Thymus (tissue), 11 donors: ENCODE data around the gene ENTPD6. TPM values are rescaled to one million over a fixed set of nuclear protein-coding genes. Genes with fewer than 3 reads are reported as not detected.
A peak's percentile ranks its signal among the peaks of the same experiment; 100 is the strongest.
"Not testable (repeated sequence)": the region's sequence is repeated elsewhere in the genome, so short reads cannot be mapped to it uniquely, and the experiment has no call there.

Source experiments
- DNase-seq, 9 donors: peaks; one replicate each; pipeline ENCODE4 v3.0.0-alpha.2; 2013; ENCODE audit warnings: low spot score in 9 of 9, low read depth in 6 of 9, missing footprints in 1 of 9
- H3K27ac ChIP-seq, 2 donors: one replicate each; pipeline ENCODE4 v1.5.1; 2013; ENCODE audit warnings: control low read depth in 1 of 2, low read depth in 1 of 2, low read length in 1 of 2, mild to moderate bottlenecking in 1 of 2, moderate library complexity in 1 of 2
- H3K27me3 ChIP-seq, 2 donors: one replicate each; pipeline ENCODE4 v1.5.1; 2013; ENCODE audit warnings: low read length in 1 of 2; ENCODE audit not compliant: control insufficient read depth in 2 of 2, insufficient read depth in 1 of 2
- H3K36me3 ChIP-seq, 2 donors: one replicate each; pipeline ENCODE4 v1.5.1; 2013; ENCODE audit warnings: low read length in 1 of 2, mild to moderate bottlenecking in 1 of 2, moderate library complexity in 1 of 2; ENCODE audit not compliant: control insufficient read depth in 2 of 2, insufficient read depth in 2 of 2
- H3K4me1 ChIP-seq, 2 donors: one replicate each; pipeline ENCODE4 v1.5.1; 2013; ENCODE audit warnings: low read length in 2 of 2; ENCODE audit not compliant: control insufficient read depth in 2 of 2, insufficient read depth in 2 of 2
- H3K4me3 ChIP-seq, 2 donors: one replicate each; pipeline ENCODE4 v1.5.1; 2013; ENCODE audit warnings: low read length in 2 of 2, control low read depth in 1 of 2, mild to moderate bottlenecking in 1 of 2
- H3K9me3 ChIP-seq, 2 donors: one replicate each; pipeline ENCODE4 v1.5.1; 2013; ENCODE audit warnings: low read length in 1 of 2, mild to moderate bottlenecking in 1 of 2; ENCODE audit not compliant: control insufficient read depth in 2 of 2, insufficient read depth in 1 of 2
- WGBS: extraction: QIAGEN DNeasy Blood & Tissue Kit; methylation state at CpG from one replicate; pipeline ENCODE4 v1.1.7; 2013; 5-methylcytosine and 5-hydroxymethylcytosine counted together
- polyA plus RNA-seq: library from polyadenylated mRNA; stranded (reverse); fragments of 200-250 nt; gene quantifications from one replicate; pipeline ENCODE4 v1.2.3, GENCODE V29; 2013
- total RNA-seq: library from RNA; stranded (reverse); fragments of 120-200 nt; gene quantifications from one replicate; pipeline ENCODE4 v1.2.4, GENCODE V29; 2013
- donor health status: healthy.

ENTPD6 gene
- total and polyA plus RNA-seq, 2 donors, result 29.2 to 71.0 TPM

DNA sequence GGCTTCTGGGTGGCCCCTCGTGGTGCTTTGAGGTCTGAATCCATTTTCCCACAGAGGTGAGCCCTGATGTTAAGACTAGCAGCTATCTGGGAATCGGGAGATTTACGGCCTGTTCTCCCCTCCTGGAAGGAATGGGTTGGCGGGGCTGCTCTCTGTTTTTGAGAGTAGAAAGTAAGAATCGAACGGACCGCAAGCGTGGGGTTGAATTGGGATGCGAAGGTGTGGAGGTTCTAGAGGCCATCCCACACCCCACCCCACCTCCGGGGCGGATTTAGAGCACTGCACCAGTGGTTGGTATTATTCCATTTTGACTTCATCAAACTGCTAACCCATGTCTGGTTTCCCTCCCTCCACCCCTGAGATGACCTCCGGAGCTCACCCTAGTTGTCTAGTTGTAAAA lies 63.8 kb downstream of the ENTPD6 start:
- Histone ChIP-seq H3K4me3 (no peak overlapping the region), H3K9me3 (peaks cover 0 to 3% of the 10 kb centered on the region in 2 donors), H3K27ac (peak overlapping the region in 1 of 2 donors; percentile 13), H3K4me1 (peaks cover 5 to 28% of the 10 kb centered on the region in 2 donors), H3K27me3 (no peaks in the 10 kb centered on the region), H3K36me3 (peaks cover 3 to 4% of the 10 kb centered on the region in 2 donors)
- no peak for DNase-seq
- WGBS, result 92% methylated on average over 12 of the region's 12 CpGs

- H3K36me3 ChIP-seq, result peaks cover 3 to 4% of the 10 kb centered on the region in 2 donors
- peaks cover 5 to 28% of the 10 kb centered on the region in 2 donors for H3K4me1 ChIP-seq
- 65% methylated on average over 9 of the region's 9 CpGs for WGBS
- H3K9me3 ChIP-seq, result peaks cover 0 to 3% of the 10 kb centered on the region in 2 donors
- H3K27me3 ChIP-seq, result no peaks in the 10 kb centered on the region
- H3K4me3 ChIP-seq, result no peak overlapping the region
- DNase-seq, result peak in 8 of 9 donors; percentile 30 to 83 (median 58)
- H3K27ac ChIP-seq, result peak overlapping the region; percentile 13 to 32
Observed at GRCh38 chr20:25259788-25260254, 64.3 kb downstream of the ENTPD6 start.

DNA sequence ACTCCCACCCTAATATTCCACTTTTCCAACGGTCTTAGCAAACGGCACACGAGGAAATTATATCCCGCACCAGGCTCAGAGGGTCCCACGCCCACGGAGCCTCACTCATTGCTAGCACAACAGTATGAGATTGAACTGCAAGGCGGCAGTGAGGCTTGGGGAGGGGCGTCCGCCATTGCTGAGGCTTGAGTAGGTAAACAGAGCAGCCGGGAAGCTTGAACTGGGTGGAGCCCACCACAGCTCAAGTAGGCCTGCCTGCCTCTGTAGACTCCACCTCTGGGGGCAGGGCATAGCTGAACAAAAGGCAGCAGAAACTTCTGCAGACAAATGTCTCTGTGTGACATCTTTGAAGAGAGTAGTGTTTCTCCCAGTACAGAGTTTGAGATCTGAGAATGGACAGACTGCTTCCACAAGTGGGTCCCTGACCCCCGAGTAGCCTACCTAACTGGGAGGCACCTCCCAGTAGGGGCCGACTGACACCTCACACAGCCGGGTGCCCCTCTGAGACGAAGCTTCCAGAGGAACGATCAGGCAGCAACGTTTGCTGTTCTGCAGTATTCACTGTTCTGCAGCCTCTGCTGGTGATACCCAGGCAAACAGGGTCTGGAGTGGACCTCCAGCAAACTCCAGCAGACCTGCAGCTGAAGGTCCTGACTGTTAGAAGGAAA lies 65.4 kb downstream of the ENTPD6 start:
- Histone ChIP-seq H3K4me1 (peaks cover 5 to 28% of the 10 kb centered on the region in 2 donors), H3K27ac (peak overlapping the region; percentile 40 to 70)
- WGBS, result 95% methylated on average over 16 of the region's 16 CpGs
- H3K9me3 ChIP-seq, H3K27me3 ChIP-seq, H3K36me3 ChIP-seq, H3K4me3 ChIP-seq, DNase-seq: not testable (repeated sequence)

DNA sequence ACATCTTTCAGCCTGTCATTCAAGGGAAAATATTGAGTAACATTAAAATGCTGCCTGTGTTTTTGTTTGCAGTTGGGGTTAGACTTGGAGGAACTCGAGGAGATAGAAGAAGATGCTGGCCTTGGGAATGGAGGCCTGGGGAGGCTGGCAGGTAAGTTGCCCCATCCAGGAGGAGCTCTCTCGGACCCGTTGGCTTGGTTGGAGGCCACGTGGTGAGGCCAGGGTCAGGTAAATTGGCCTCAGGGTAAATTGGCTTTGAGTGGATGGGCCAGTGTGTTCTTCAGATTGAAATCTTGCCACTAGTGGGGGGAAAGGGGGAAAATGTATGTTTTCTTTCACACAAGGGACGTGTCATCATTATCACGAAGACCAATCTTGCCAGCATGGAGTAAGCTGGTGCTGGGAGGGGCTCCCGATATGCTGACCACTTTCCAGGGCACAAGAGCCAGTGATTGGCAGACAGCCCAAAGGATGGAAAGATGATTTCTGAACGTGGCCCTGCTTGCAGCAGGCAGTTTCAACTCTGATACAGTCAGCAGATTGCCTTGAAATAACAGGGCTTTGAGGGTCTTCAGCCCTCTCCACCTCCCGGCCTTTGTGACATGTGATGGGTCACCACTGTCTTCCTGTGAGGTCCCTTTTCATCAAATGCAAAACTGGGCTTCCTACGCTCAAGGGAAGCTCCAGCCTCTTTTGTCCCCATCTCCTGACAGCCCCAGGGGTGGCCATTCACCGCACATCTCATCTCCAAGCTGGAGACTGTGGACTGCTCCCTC lies 73.7 kb downstream of the ENTPD6 start:
- Histone ChIP-seq H3K27ac (no peak overlapping the region), H3K4me3 (no peak overlapping the region), H3K36me3 (peaks cover 16 to 24% of the 10 kb centered on the region in 2 donors), H3K27me3 (no peaks in the 10 kb centered on the region), H3K9me3 (no peaks in the 10 kb centered on the region), H3K4me1 (no peaks in the 10 kb centered on the region)
- 96% methylated on average over 11 of the region's 11 CpGs for WGBS
- no peak for DNase-seq

- no peak overlapping the region for H3K27ac ChIP-seq
- peaks cover 16 to 29% of the 10 kb centered on the region in 2 donors for H3K36me3 ChIP-seq
- H3K4me3 ChIP-seq, result no peak overlapping the region
- no peaks in the 10 kb centered on the region for H3K9me3 ChIP-seq
- 97% methylated on average over 6 of the region's 6 CpGs for WGBS
- no peak for DNase-seq
- no peaks in the 10 kb centered on the region for H3K4me1 ChIP-seq
- no peaks in the 10 kb centered on the region for H3K27me3 ChIP-seq
Observed at GRCh38 chr20:25269833-25270170, 74.3 kb downstream of the ENTPD6 start.

DNA sequence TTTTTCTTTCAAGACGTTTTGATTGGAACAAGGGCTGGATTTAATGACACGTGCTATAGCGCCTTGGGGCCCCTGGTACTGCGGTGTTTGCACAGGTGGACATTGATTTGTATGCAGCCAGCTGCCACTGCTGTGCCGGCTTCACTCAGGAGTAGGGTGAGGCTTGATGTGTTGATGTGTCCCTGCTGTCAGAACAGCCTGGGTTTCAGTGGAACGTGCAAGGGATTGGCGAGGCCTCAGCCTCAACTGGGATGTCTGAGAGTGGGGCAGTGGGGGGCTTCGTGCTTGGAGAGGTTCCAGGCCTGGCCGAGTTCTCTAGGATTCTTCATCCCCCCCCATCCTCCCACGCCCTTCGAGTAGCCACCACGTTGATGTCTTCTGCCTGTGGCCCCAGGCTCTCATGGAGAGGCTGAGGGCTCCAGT lies 75.3 kb downstream of the ENTPD6 start:
- H3K36me3 ChIP-seq, result peaks cover 16 to 33% of the 10 kb centered on the region in 2 donors
- no peak overlapping the region for H3K4me3 ChIP-seq
- no peaks in the 10 kb centered on the region for H3K4me1 ChIP-seq
- no peak overlapping the region for H3K27ac ChIP-seq
- H3K9me3 ChIP-seq, result no peaks in the 10 kb centered on the region
- DNase-seq, result no peak
- H3K27me3 ChIP-seq, result no peaks in the 10 kb centered on the region
- WGBS, result 96% methylated on average over 12 of the region's 12 CpGs

GRCh38 chr20:25271486-25272222 lies 76.1 kb downstream of the ENTPD6 start:
- no peaks in the 10 kb centered on the region for H3K27me3 ChIP-seq
- no peak for DNase-seq
- H3K36me3 ChIP-seq, result peaks cover 16 to 37% of the 10 kb centered on the region in 2 donors
- H3K4me3 ChIP-seq, result no peak overlapping the region
- H3K4me1 ChIP-seq, result no peaks in the 10 kb centered on the region
- H3K27ac ChIP-seq, result no peak overlapping the region
- 98% methylated on average over 13 of the region's 13 CpGs for WGBS
- H3K9me3 ChIP-seq, result no peaks in the 10 kb centered on the region

DNA sequence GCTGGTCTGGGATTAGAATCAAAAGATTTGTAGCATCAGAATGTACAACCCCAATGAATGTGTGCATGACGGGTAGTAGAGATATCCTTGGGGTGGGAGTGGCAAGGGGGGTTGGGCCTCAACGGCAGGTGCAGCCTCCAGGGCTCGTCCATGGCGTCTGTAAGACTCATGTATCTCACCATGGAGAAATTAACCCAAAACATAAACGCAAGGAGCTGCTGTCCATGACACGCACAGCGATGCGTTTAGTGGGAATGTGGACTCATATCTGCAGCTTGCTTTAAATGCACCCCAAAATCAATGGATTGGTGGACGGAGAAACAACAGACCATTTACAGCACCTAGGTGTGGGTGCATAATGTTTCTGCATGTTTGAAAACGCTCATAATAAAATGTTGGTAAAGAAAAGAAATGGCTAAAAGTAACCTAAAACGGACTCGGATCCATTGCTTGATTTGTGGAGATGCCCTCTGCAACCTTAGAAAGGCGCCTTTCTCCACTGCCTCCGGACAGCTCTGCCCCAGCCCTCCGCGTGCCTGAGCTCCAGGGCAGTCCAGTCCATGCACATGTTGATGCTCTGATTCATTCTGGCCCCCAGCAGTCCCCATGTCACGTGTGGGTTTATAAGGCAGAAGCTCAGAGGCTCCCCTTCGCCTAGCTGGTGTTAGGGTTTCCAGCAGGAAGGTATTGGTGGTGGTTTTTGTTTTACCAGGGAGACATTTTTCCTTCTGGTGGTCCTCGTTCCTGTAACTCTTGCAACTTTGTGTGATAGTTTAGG lies 76.9 kb downstream of the ENTPD6 start:
- no peak for DNase-seq
- Histone ChIP-seq H3K27me3 (no peaks in the 10 kb centered on the region), H3K36me3 (peaks cover 16 to 45% of the 10 kb centered on the region in 2 donors), H3K4me3 (no peak overlapping the region), H3K4me1 (no peaks in the 10 kb centered on the region), H3K9me3 (no peaks in the 10 kb centered on the region), H3K27ac (no peak overlapping the region)
- WGBS, result 97% methylated on average over 19 of the region's 19 CpGs
